K562 (cell line): ENCODE measurements around the gene RNF26. TPM values are rescaled to one million over a fixed set of nuclear protein-coding genes. Genes with fewer than 3 reads are reported as not detected.

ENCODE experiments used
- FOXA3 ChIP-seq, 2 experiments: fragments of 450-650 bp in 1 of 2; sonication (generic) in 1 of 2; formaldehyde crosslinking; IDR thresholded peaks in 1 of 2; conservative IDR thresholded peaks in 1 of 2; 2 replicates each; pipeline versions ENCODE4 v1.4.0 to v1.8.0; 2020 to 2022; ENCODE audit warnings: mild to moderate bottlenecking in 2 of 2, missing genetic modification reagents in 1 of 2
- IRF9 ChIP-seq: fragments of 450-650 bp; IDR thresholded peaks from 2 replicates; pipeline ENCODE4 v1.6.1; 2016; ENCODE audit warnings: missing biosample characterization, missing genetic modification characterization
- KDM1A ChIP-seq, 2 experiments: fragments of 450-650 bp; IDR thresholded peaks; 2 replicates each; pipeline ENCODE4 v1.6.1; 2016; ENCODE audit warnings: mild to moderate bottlenecking in 2 of 2
- L3MBTL2 ChIP-seq: fragments of 450-650 bp; IDR thresholded peaks from 2 replicates; pipeline ENCODE4 v1.6.1; 2016; ENCODE audit warnings: mild to moderate bottlenecking, moderate library complexity
- NCOR1 ChIP-seq: fragments of 450-650 bp; IDR thresholded peaks from 2 replicates; pipeline ENCODE4 v1.6.1; 2016; ENCODE audit warnings: mild to moderate bottlenecking, moderate library complexity
- REST ChIP-seq, 2 experiments: fragments of 450-650 bp; formaldehyde crosslinking in 1 of 2; IDR thresholded peaks; 2 replicates each; pipeline versions ENCODE4 v1.4.0 to v1.6.1; 2014 to 2020; ENCODE audit warnings: mild to moderate bottlenecking in 2 of 2, borderline replicate concordance in 1 of 2, low read depth in 1 of 2
- SNAPC5 ChIP-seq: fragments of 250-450 bp; sonication (Bioruptor Pico); IDR thresholded peaks from 2 replicates; pipeline ENCODE4 v1.8.0; 2021; ENCODE audit warnings: moderate library complexity, mild to moderate bottlenecking, inconsistent platforms
- TAF7 ChIP-seq: fragments of 450-650 bp; IDR thresholded peaks from 2 replicates; pipeline ENCODE4 v1.6.1; 2016; ENCODE audit warnings: missing genetic modification characterization, missing compliant biosample characterization
- TSC22D4 ChIP-seq: fragments of 450-650 bp; IDR thresholded peaks from 2 replicates; pipeline ENCODE4 v1.6.1; 2016; ENCODE audit warnings: missing genetic modification characterization, missing biosample characterization, control low read depth
- ZNF384 ChIP-seq: IDR thresholded peaks from 2 replicates; pipeline ENCODE4 v1.6.1; 2012; ENCODE audit warnings: low read depth, low read length, improper control_type of control experiment
- ZNF696 ChIP-seq: fragments of 250-450 bp; sonication (Bioruptor Pico); conservative IDR thresholded peaks from 2 replicates; pipeline ENCODE4 v1.4.0; 2020; ENCODE audit warnings: mild to moderate bottlenecking, moderate library complexity
- polyA plus RNA-seq, 8 experiments: library from polyadenylated mRNA; depleted of rRNA in 4 of 8; stranded (reverse) in 5 of 8; unstranded in 3 of 8; fragments of >200 nt; fragmentation: Nextera tagmentation in 2 of 8; fragmentation: Illumina TruSeq in 1 of 8; extraction: Ambion mirVana in 2 of 8; extraction: Trizol in 1 of 8; gene quantifications; 2 replicates each; pipeline versions ENCODE4 v1.2.1 to v1.2.3, GENCODE V29; 2011 to 2014; ENCODE audit warnings: inconsistent platforms in 1 of 8, missing spikeins in 1 of 8
- total RNA-seq, 7 experiments: library from RNA; depleted of rRNA in 6 of 7; stranded (reverse); fragments of >200 nt in 6 of 7; fragmentation: Illumina TruSeq in 2 of 7; extraction: Trizol in 2 of 7; gene quantifications; 2 replicates each; pipeline versions ENCODE4 v1.2.1 to v1.2.3, GENCODE V29; 2011 to 2021; ENCODE audit warnings: low replicate concordance in 1 of 7
- TF ChIP-seq, protein P1 (sequence below), 3 experiments: fragments of 200-800 bp in 1 of 3; fragments of 250-450 bp in 1 of 3; fragments of 450-650 bp in 1 of 3; sonication (Bioruptor Pico) in 1 of 3; sonication (Bioruptor generic) in 1 of 3; formaldehyde crosslinking in 1 of 3; IDR thresholded peaks; 2 replicates each; pipeline versions ENCODE4 v1.6.1 to v1.8.0; 2016 to 2022; ENCODE audit warnings: mild to moderate bottlenecking in 2 of 3, missing genetic modification characterization in 2 of 3, missing compliant biosample characterization in 1 of 3, moderate library complexity in 1 of 3
- TF ChIP-seq, protein P2 (sequence below): fragments of 250-450 bp; sonication (Bioruptor Pico); IDR thresholded peaks from 2 replicates; pipeline ENCODE4 v1.9.0; 2021; ENCODE audit warnings: mild to moderate bottlenecking

Gene RNF26
- total and polyA plus RNA-seq, 9 of the 15 experiments (the other 6 are each of a cell fraction or from before 2014, with no cell fraction given): 5.3 to 53.6 (median 12.7) TPM

DNA sequence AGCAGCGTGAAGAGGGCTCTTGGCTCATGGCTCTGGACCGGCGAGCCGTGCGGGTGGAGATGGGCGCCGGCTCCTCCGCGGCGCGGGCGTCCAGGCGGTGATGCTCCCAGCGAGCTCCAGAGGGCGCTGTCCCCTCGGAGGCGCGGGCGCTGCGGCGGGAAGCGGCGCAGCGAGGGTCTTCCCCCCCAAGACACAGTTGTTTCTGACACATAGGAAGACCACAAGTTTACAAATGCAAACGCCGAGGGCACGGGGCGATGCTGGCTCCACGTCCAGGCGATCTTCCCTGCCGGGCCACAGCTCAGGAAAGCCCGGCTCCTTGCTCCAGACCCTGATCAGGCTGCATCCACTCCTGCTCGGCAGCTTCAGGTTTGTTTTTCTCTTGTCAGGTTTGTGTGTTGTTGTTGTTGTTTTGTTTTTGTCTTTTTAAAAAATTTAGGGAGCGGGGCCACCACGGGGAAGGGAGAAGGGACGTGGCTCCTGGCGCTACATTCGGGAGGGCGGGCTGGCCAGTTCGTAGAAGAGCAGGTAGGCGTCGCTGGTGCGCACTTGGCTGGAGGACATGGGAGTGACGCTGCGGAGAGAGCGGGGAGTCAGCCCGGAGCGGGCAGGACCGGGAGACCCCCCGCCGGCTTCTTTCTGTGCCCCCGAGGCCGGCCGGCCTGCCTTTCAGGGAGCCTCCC is 22.2 kb downstream of the RNF26 start (continued):
- TF ChIP-seq, protein P1, sequence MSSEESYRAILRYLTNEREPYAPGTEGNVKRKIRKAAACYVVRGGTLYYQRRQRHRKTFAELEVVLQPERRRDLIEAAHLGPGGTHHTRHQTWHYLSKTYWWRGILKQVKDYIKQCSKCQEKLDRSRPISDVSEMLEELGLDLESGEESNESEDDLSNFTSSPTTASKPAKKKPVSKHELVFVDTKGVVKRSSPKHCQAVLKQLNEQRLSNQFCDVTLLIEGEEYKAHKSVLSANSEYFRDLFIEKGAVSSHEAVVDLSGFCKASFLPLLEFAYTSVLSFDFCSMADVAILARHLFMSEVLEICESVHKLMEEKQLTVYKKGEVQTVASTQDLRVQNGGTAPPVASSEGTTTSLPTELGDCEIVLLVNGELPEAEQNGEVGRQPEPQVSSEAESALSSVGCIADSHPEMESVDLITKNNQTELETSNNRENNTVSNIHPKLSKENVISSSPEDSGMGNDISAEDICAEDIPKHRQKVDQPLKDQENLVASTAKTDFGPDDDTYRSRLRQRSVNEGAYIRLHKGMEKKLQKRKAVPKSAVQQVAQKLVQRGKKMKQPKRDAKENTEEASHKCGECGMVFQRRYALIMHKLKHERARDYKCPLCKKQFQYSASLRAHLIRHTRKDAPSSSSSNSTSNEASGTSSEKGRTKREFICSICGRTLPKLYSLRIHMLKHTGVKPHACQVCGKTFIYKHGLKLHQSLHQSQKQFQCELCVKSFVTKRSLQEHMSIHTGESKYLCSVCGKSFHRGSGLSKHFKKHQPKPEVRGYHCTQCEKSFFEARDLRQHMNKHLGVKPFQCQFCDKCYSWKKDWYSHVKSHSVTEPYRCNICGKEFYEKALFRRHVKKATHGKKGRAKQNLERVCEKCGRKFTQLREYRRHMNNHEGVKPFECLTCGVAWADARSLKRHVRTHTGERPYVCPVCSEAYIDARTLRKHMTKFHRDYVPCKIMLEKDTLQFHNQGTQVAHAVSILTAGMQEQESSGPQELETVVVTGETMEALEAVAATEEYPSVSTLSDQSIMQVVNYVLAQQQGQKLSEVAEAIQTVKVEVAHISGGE (CRISPR knock-in tag; IDR thresholded peaks at IDR 0.05): no peak
- TF ChIP-seq L3MBTL2 (peak; percentile 66), SNAPC5 (no peak), NCOR1 (no peak), IRF9 (tag) (no peak), KDM1A (IDR thresholded peaks at IDR 0.05) (peak in 1 of 2 experiments; percentile 24; a peak in 1 of 4 replicates), TAF7 (tag) (no peak), TSC22D4 (tag) (no peak), ZNF696 (CRISPR knock-in tag) (no peak), ZNF384 (no peak), REST (IDR thresholded peaks at IDR 0.05; ENCODE audit: borderline replicate concordance) (peak; percentile 89), REST (CRISPR knock-in tag; IDR thresholded peaks at IDR 0.05; ENCODE audit: low read depth) (no peak), FOXA3 (CRISPR knock-in tag; conservative IDR thresholded peaks at IDR 0.05 in 1 of 2, IDR thresholded peaks at IDR 0.05 in 1 of 2) (no peak)
- TF ChIP-seq, protein P2, sequence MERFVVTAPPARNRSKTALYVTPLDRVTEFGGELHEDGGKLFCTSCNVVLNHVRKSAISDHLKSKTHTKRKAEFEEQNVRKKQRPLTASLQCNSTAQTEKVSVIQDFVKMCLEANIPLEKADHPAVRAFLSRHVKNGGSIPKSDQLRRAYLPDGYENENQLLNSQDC (CRISPR knock-in tag): no peak
